Measurements from ENCODE around the gene GPR84.

The GPR84 gene

GRCh38 chr12:54407183-54407905 lies 43.1 kb upstream of the GPR84 start:
- H3K4me3 ChIP-seq (ENCODE audit: low read length) = no peak overlapping the region
- no peak overlapping the region for H3K4me2 ChIP-seq (ENCODE audit: low read length)
- no peaks in the 10 kb centered on the region for H3K9me2 ChIP-seq (replicated peaks; ENCODE audit: control insufficient read depth, low read length)
- H3K79me2 ChIP-seq (ENCODE audit: control insufficient read depth, low read length) = no peaks in the 10 kb centered on the region
- H3F3A ChIP-seq (ENCODE audit: control insufficient read depth, insufficient read depth) = no peaks in the 10 kb centered on the region
- H3K27me3 ChIP-seq (ENCODE audit: control insufficient read depth, low read length) = peaks cover 17% of the 10 kb centered on the region
- no peaks in the 10 kb centered on the region for H3K9me3 ChIP-seq (ENCODE audit: control insufficient read depth, insufficient read depth, low read length)
- H3K36me3 ChIP-seq (ENCODE audit: control insufficient read depth, low read length) = no peaks in the 10 kb centered on the region
- peaks cover 6% of the 10 kb centered on the region; the same call in 1 of the 2 replicates for H3K4me1 ChIP-seq (ENCODE audit: control insufficient read depth, low read length)
- no peak overlapping the region for H3K27ac ChIP-seq (ENCODE audit: low read depth, low read length)
- no peaks in the 10 kb centered on the region for H4K20me1 ChIP-seq (ENCODE audit: control insufficient read depth, insufficient read depth, low read depth, low read length)
- TF ChIP-seq EZH2phosphoT487 (IDR thresholded peaks at IDR 0.05; ENCODE audit: borderline replicate concordance, low read length) (no peak), CTCF (IDR thresholded peaks at IDR 0.05; ENCODE audit: low read depth, low read length, poor library complexity, severe bottlenecking) (no peak)

- Histone ChIP-seq H3K36me3 (ENCODE audit: control insufficient read depth, low read length) (no peaks in the 10 kb centered on the region), H3K27ac (ENCODE audit: low read depth, low read length) (no peak overlapping the region), H3K4me1 (ENCODE audit: control insufficient read depth, low read length) (no peaks in the 10 kb centered on the region), H3F3A (ENCODE audit: control insufficient read depth, insufficient read depth) (no peaks in the 10 kb centered on the region), H4K20me1 (ENCODE audit: control insufficient read depth, insufficient read depth, low read depth, low read length) (no peaks in the 10 kb centered on the region), H3K79me2 (ENCODE audit: control insufficient read depth, low read length) (no peaks in the 10 kb centered on the region), H3K9me3 (ENCODE audit: control insufficient read depth, insufficient read depth, low read length) (no peaks in the 10 kb centered on the region), H3K4me2 (ENCODE audit: low read length) (no peak overlapping the region), H3K4me3 (ENCODE audit: low read length) (no peak overlapping the region), H3K9me2 (replicated peaks; ENCODE audit: control insufficient read depth, low read length) (no peaks in the 10 kb centered on the region), H3K27me3 (ENCODE audit: control insufficient read depth, low read length) (peaks cover 17% of the 10 kb centered on the region)
- no peak for TF ChIP-seq CTCF (IDR thresholded peaks at IDR 0.05; ENCODE audit: low read depth, low read length, poor library complexity, severe bottlenecking)
- no peak for TF ChIP-seq EZH2phosphoT487 (IDR thresholded peaks at IDR 0.05; ENCODE audit: borderline replicate concordance, low read length)
Observed at GRCh38 chr12:54405573-54405972, 41.3 kb upstream of the GPR84 start.

GRCh38 chr12:54405106-54405505 lies 40.8 kb upstream of the GPR84 start:
- no peaks in the 10 kb centered on the region for H4K20me1 ChIP-seq (ENCODE audit: control insufficient read depth, insufficient read depth, low read depth, low read length)
- no peaks in the 10 kb centered on the region for H3K9me2 ChIP-seq (replicated peaks; ENCODE audit: control insufficient read depth, low read length)
- no peaks in the 10 kb centered on the region for H3K4me1 ChIP-seq (ENCODE audit: control insufficient read depth, low read length)
- H3K9me3 ChIP-seq (ENCODE audit: control insufficient read depth, insufficient read depth, low read length) = no peaks in the 10 kb centered on the region
- H3K27ac ChIP-seq (ENCODE audit: low read depth, low read length) = no peak overlapping the region
- H3K27me3 ChIP-seq (ENCODE audit: control insufficient read depth, low read length) = peaks cover 17% of the 10 kb centered on the region
- TF ChIP-seq EZH2phosphoT487 (IDR thresholded peaks at IDR 0.05; ENCODE audit: borderline replicate concordance, low read length) = no peak
- no peak for TF ChIP-seq CTCF (IDR thresholded peaks at IDR 0.05; ENCODE audit: low read depth, low read length, poor library complexity, severe bottlenecking)
- no peak overlapping the region for H3K4me3 ChIP-seq (ENCODE audit: low read length)
- no peaks in the 10 kb centered on the region for H3F3A ChIP-seq (ENCODE audit: control insufficient read depth, insufficient read depth)
- H3K4me2 ChIP-seq (ENCODE audit: low read length) = no peak overlapping the region
- H3K79me2 ChIP-seq (ENCODE audit: control insufficient read depth, low read length) = no peaks in the 10 kb centered on the region
- no peaks in the 10 kb centered on the region for H3K36me3 ChIP-seq (ENCODE audit: control insufficient read depth, low read length)

All from DOHH2 (cell line).